Stimulated activated naive CD4-positive, alpha-beta T cell (primary cell): ENCODE results near the gene ZRANB3.
"Not testable (repeated sequence)": the region's sequence is repeated elsewhere in the genome, so short reads cannot be mapped to it uniquely, and the experiment has no call there.

Experiments
- DNase-seq, 6 experiments: peaks; one replicate each; lab custom pipeline; 2025; lab: John Stamatoyannopoulos, UW

The ZRANB3 gene

DNA sequence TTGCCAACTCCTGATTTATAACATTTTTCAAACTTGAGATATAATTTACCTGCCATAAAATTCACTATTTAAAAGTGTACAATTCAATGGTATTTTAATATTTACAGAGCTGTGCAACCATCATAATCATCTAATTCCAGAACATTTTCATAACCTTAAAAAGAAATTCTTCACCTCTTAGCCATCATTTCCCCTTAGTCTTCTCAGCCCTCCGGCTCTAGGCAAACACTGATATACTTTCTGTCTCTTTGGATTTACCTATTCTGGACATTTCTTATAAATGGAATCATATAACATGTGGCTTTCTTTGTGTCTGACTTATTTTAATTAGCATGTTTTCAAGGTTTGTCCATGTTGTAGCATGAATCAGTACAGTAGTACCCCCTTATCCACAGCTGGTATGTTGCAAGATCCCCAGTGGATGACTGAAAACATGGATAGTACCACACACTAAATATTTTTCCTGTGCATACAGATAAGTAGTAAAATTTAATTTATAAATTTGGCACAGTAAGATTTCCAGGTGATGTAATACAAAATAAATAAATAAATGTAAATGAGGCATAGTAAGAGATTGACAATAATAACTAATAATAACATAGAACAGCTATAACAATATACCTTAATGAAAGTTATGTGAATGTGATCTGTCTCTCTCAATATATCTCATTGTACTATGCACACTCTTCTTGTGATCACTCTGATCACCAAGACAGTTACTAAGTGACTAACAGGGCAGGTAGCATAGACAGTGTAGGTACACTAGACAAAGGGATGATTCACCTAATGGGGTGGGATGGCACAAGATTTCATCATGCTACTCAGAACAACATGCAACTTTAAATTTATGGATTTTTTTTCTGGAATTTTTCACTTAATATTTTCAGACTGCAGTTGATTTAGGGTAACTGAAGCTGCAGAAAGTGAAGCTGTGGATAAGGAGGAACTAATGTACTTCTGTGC lies 405.8 kb downstream of the ZRANB3 start:
- DNase-seq, result no peak

GRCh38 chr2:135121658-135122039 lies 409.4 kb downstream of the ZRANB3 start:
- DNase-seq, result not testable (repeated sequence)

DNA sequence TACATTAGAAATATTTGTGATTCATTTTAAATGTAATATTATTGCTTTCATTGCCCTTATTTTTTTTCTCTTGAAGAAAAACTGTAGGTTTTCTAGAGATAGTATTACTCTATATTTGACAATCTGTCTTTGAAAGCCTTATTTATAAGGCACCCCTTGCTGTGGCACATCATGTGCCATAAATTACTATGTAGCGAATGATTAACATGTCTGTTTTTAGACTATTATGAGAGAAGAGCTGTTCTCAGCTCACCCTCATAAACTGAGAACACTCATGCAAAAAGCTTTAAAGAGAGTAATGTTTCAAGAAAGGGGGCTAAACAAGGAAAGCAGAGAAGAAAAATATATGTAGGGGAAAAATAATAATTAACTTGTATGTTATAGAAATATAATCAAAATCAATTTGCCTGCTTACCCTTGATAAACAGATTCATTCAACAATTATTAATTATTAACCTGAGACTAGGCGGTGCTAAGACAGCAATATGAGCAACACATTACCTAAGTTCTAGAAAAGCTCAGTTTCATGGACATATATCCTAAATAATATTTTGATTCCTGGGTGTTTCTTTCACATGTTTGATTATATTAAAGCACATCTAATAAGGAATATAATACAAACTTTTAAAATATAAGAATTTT lies 409.9 kb downstream of the ZRANB3 start:
- no peak for DNase-seq

GRCh38 chr2:135119582-135119981 lies 411.4 kb downstream of the ZRANB3 start:
- DNase-seq, result no peak

DNA sequence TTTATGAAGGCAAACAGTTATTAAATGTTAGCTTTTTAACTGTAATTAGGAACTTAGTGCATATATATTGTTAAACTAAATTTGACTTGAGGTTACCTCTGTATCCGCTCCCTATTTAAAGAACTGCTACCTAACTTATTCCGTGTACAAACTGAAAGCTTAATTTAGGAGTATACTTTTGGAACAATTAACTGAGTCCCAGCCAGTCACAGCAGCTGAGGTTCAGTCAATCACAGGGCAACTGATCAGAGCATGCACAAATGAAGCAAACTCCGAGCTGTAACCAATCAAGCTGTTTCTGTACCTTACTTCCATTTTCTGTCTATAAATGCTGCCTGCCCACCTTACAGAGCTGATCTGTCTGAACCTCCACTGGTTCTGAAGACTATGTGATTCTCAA lies 417.7 kb downstream of the ZRANB3 start:
- DNase-seq, result no peak

DNA sequence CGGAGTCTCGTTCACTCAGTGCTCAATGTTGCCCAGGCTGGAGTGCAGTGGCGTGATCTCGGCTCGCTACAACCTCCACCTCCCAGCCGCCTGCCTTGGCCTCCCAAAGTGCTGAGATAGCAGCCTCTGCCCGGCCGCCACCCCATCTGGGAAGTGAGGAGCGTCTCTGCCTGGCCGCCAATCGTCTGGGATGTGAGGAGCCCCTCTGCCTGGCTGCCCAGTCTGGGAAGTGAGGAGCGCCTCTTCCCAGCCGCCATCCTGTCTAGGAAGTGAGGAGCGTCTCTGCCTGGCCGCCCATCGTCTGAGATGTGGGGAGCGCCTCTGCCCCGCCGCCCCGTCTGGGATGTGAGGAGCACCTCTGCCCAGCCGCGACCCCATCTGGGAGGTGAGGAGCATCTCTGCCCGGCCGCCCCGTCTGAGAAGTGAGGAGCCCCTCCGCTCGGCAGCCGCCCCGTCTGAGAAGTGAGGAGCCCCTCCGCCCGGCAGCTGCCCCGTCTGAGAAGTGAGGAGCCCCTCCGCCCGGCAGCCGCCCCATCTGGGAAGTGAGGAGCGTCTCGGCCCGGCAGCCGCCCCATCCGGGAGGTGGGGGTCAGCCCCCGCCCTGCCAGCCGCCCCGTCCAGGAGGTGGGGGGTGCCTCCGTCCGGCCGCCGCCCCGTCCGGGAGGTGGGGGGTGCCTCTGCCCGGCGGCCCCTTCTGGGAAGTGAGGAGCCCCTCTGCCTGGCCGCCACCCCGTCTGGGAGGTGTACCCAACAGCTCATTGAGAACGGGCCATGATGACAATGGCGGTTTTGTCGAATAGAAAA lies 425.3 kb downstream of the ZRANB3 start:
- DNase-seq, result not testable (repeated sequence)

DNA sequence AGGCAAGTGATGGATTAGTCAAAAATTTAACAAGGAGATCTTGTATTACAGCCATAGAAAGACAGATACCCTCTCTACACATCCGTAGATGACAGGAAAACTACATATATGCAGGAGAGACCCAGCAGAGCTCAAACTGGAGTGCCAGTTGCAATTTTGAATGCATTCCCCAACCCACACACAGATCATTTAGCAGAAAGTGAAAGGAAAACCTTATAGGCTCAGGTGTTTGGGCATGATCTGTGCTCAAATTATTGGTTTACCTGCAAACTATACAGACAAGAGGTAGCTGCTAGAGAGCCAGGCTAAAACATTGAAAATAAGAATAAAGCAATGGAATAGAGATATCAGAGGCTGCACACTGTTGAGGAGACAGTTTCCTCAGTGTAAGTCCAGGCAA lies 427.2 kb downstream of the ZRANB3 start:
- no peak for DNase-seq

GRCh38 chr2:135099802-135100483 lies 431.1 kb downstream of the ZRANB3 start:
- no peak for DNase-seq

GRCh38 chr2:135097532-135098231 lies 433.3 kb downstream of the ZRANB3 start:
- DNase-seq, result no peak

- DNase-seq, result no peak
These were observed 434.2 kb downstream of the ZRANB3 start for GRCh38 chr2:135096665-135097446.

DNA sequence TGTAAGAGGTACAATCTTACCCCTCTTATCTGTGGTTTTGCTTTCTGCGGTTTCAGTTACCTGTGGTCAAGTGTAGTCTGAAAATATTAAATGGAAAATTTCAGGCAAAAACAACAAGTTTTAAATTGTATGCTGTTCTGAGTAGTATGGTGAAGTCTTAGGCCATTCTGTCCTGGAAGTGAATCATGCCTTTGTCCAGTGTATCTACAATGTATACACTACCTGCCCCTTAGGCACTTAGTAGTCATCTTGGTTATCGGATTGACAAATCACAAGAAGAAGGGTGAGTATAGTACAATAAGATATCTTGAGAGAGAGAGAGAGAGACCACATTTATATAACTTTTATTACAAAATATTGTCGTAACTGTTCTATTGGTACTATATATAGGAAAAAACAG lies 435.4 kb downstream of the ZRANB3 start:
- DNase-seq, result no peak

DNA sequence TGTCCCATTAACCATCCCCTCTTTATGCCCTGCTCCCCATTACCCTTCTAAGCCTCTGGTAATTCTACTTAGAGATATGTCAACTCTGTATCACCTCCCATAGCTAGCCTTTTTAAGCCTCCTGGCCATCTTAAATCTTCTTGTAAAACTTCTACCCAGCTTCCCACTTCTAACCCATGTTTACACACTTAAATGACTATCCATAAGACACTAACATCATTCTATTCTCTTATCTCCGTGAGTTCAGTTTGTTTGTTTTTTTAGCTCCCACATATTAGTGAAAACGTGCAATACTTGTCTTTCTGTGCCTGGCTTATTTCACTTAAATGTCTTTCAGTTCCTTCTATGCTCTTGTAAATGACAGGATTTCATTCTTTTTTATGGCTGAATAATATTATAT lies 436.5 kb downstream of the ZRANB3 start:
- DNase-seq, result no peak

- DNase-seq, result no peak
These were observed 437.2 kb downstream of the ZRANB3 start for GRCh38 chr2:135093670-135094330.

GRCh38 chr2:135093193-135093592 lies 437.8 kb downstream of the ZRANB3 start:
- DNase-seq, result no peak

- DNase-seq, result no peak
These were observed 439.3 kb downstream of the ZRANB3 start for GRCh38 chr2:135091681-135092080.

- DNase-seq, result not testable (repeated sequence)
These were observed 441.4 kb downstream of the ZRANB3 start for GRCh38 chr2:135089597-135089996.
